CD4-positive, CD25-positive, alpha-beta regulatory T cell (primary cell): Measurements from ENCODE around the gene NAP1L1. TPM values are rescaled to one million over a fixed set of nuclear protein-coding genes. Genes with fewer than 3 reads are reported as not detected.

Source experiments
- ATAC-seq, 2 donors: fragments of 150-1000 bp; cut with Tn5 transposase; one replicate each; pipeline ENCODE4 v1.10.0; 2021; ENCODE audit warnings: low read depth in 2 of 2, moderate number of reproducible peaks in 2 of 2, moderate library complexity in 1 of 2
- DNase-seq, 3 donors: peaks; one replicate each; pipeline versions ENCODE4 v3.0.0 to v3.0.0-alpha.2; 2012 to 2022; ENCODE audit warnings: mixed read lengths in 1 of 3
- H3K27ac ChIP-seq: one replicate; pipeline ENCODE4 v1.7.0; 2013; ENCODE audit warnings: mild to moderate bottlenecking, low read length; ENCODE audit not compliant: insufficient read depth, poor library complexity, severe bottlenecking
- H3K27me3 ChIP-seq: one replicate; pipeline ENCODE4 v1.7.0; 2013; ENCODE audit warnings: low read length; ENCODE audit not compliant: control insufficient read depth, insufficient read depth
- H3K36me3 ChIP-seq: one replicate; pipeline ENCODE4 v1.7.0; 2013; ENCODE audit warnings: mild to moderate bottlenecking, low read length, moderate library complexity; ENCODE audit not compliant: control insufficient read depth, insufficient read depth
- H3K4me1 ChIP-seq: 2 replicates; pipeline ENCODE4 v1.7.0; 2013; ENCODE audit warnings: mild to moderate bottlenecking, low read length; ENCODE audit not compliant: insufficient read depth, control insufficient read depth, poor library complexity, severe bottlenecking
- H3K4me3 ChIP-seq: one replicate; pipeline ENCODE4 v1.7.0; 2013; ENCODE audit warnings: low read depth, mild to moderate bottlenecking, low read length, moderate library complexity
- H3K9me3 ChIP-seq, 2 experiments: 1 replicate in 1 of 2; 2 replicates in 1 of 2; pipeline ENCODE4 v1.7.0; 2013; ENCODE audit warnings: low read length in 2 of 2, mild to moderate bottlenecking in 1 of 2, moderate library complexity in 1 of 2; ENCODE audit not compliant: control insufficient read depth in 2 of 2
- H3K27ac Mint-ChIP-seq, 3 donors: one replicate each; pipeline ENCODE4 v1.8.0; 2020 to 2022; ENCODE audit warnings: mild to moderate bottlenecking in 3 of 3, mixed read lengths in 3 of 3, moderate library complexity in 2 of 3
- H3K27me3 Mint-ChIP-seq: one replicate; pipeline ENCODE4 v1.8.0; 2022; ENCODE audit warnings: mild to moderate bottlenecking, mixed read lengths
- H3K36me3 Mint-ChIP-seq: one replicate; pipeline ENCODE4 v1.8.0; 2020; ENCODE audit warnings: mixed read lengths
- H3K4me1 Mint-ChIP-seq, 4 donors: one replicate each; pipeline ENCODE4 v1.8.0; 2020 to 2022; ENCODE audit warnings: mixed read lengths in 4 of 4, mild to moderate bottlenecking in 1 of 4
- H3K4me3 Mint-ChIP-seq, 4 donors: one replicate each; pipeline ENCODE4 v1.8.0; 2020 to 2022; ENCODE audit warnings: mild to moderate bottlenecking in 4 of 4, mixed read lengths in 4 of 4, moderate library complexity in 3 of 4
- H3K9me3 Mint-ChIP-seq, 7 donors: one replicate each; pipeline ENCODE4 v1.8.0; 2020 to 2022; ENCODE audit warnings: mixed read lengths in 7 of 7, mild to moderate bottlenecking in 3 of 7, moderate library complexity in 2 of 7
- polyA plus RNA-seq, 4 donors: library from polyadenylated mRNA; unstranded; fragments of 300-500 nt; fragmentation: Illumina TruSeq; gene quantifications; one replicate each; pipeline ENCODE4 v1.2.3, GENCODE V29; 2021
- total RNA-seq: library from RNA; stranded (reverse); gene quantifications from one replicate; pipeline ENCODE4 v1.2.3, GENCODE V29; 2022

The NAP1L1 gene
- total and polyA plus RNA-seq, 5 donors from 2014 or later: 173 to 592 (median 215) TPM

DNA sequence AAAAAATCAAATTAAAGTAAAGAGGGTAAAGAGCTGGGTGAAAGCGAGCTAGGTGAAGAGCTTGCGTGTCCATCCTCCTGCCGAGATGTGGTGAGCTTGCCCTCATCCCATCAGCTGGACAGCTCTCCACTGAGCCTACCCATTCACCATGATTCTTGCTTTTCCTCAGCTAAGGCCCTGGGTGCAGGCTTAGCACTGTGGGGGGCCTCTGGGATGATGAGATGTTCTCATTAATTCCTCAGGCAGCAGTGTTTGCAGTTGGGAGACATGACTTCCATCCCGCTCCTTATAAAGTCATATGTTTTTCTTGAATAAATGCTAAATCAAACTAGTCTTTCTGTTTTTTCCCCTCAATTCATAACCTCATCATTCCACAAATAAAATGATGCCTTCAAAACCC is 70.9 kb downstream of the NAP1L1 start:
- H3K27ac Mint-ChIP-seq: no peak overlapping the region
- no peaks in the 10 kb centered on the region for H3K9me3 Mint-ChIP-seq
- no peak overlapping the region for H3K27ac ChIP-seq
- no peaks in the 10 kb centered on the region for H3K9me3 ChIP-seq
- no peaks in the 10 kb centered on the region for H3K27me3 ChIP-seq
- H3K4me1 Mint-ChIP-seq: peaks cover 0 to 4% (median 1%) of the 10 kb centered on the region in 4 donors
- DNase-seq (no peak), ATAC-seq (no peak)
- no peak overlapping the region for H3K4me3 ChIP-seq
- H3K36me3 ChIP-seq: no peaks in the 10 kb centered on the region
- H3K36me3 Mint-ChIP-seq: no peaks in the 10 kb centered on the region
- no peak overlapping the region for H3K4me3 Mint-ChIP-seq
- H3K27me3 Mint-ChIP-seq: no peaks in the 10 kb centered on the region
- H3K4me1 ChIP-seq: no peaks in the 10 kb centered on the region

DNA sequence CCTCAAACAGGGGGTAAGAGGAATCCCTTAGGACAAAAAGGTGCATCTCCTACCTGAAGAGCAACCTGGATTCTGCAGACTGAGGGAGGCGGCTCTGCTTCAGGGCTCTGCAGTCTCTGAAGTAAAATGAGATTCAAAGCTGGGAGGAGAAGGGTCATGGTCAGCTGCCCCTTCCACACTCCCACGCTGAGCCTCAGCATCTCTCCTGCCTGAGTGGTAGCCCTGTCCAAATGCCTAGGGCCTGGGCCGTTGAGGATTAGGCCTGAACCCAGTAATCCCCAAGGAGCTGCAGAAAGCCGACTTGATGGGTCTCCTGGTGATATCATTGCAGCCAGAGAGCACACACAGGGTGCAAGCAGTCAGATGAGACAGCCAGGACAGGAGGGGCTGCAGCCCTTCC is 71.8 kb downstream of the NAP1L1 start:
- Mint-ChIP-seq H3K27me3 (no peaks in the 10 kb centered on the region), H3K9me3 (no peaks in the 10 kb centered on the region), H3K36me3 (no peaks in the 10 kb centered on the region), H3K4me3 (no peak overlapping the region), H3K4me1 (peaks cover 0 to 4% (median 0%) of the 10 kb centered on the region in 4 donors), H3K27ac (peak overlapping the region in 1 of 3 donors; percentile 87)
- Histone ChIP-seq H3K27me3 (no peaks in the 10 kb centered on the region), H3K36me3 (no peaks in the 10 kb centered on the region), H3K9me3 (no peaks in the 10 kb centered on the region), H3K27ac (no peak overlapping the region), H3K4me3 (no peak overlapping the region), H3K4me1 (no peaks in the 10 kb centered on the region)
- ATAC-seq: no peak
- DNase-seq: no peak

DNA sequence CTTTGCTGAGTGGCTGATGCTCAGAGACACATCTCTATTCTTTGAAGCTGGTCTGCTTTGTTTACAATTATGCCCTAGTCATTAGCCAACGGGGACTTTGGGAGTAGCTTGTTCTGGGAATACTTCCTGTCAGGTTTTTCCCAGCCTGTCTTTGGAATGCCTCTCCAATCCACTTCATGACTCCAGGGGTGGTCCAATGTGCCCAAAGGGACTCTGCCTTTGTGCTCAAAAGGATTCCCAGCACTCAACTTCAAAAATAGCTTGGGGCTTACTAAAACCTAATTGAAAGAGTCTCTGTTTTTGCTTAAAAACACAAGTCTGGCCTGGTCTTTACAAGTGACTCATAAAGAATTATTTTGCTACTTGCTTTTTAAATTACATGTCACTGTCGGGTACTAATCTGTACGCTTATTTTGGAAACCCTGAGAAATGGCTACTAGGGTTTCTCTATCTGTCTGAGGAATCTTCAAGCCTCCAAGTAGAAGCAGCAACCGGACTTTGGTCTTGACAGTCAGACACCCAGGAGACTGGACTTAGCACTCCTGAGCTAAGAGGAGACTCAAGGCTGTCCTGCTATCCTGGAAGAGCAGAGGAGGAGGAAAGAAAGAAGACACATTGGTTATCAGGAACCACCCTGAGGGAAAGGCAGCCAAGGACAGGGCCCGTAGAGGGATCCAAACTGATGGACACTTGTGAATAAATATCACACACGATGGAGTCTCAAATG is 73.6 kb downstream of the NAP1L1 start:
- ATAC-seq (no peak), DNase-seq (no peak)
- no peak overlapping the region for H3K27ac Mint-ChIP-seq
- H3K36me3 Mint-ChIP-seq: no peaks in the 10 kb centered on the region
- no peaks in the 10 kb centered on the region for H3K4me1 ChIP-seq
- H3K36me3 ChIP-seq: no peaks in the 10 kb centered on the region
- H3K4me3 ChIP-seq: no peak overlapping the region
- H3K27me3 Mint-ChIP-seq: no peaks in the 10 kb centered on the region
- peaks cover 0 to 4% (median 0%) of the 10 kb centered on the region in 4 donors for H3K4me1 Mint-ChIP-seq
- no peaks in the 10 kb centered on the region for H3K27me3 ChIP-seq
- H3K9me3 ChIP-seq: no peaks in the 10 kb centered on the region
- no peaks in the 10 kb centered on the region for H3K9me3 Mint-ChIP-seq
- H3K4me3 Mint-ChIP-seq: no peak overlapping the region
- H3K27ac ChIP-seq: no peak overlapping the region

GRCh38 chr12:76008428-76008827 is 76.1 kb downstream of the NAP1L1 start:
- ATAC-seq (no peak), DNase-seq (no peak)
- Mint-ChIP-seq H3K4me1 (peaks cover 0 to 4% (median 0%) of the 10 kb centered on the region in 4 donors), H3K4me3 (no peak overlapping the region), H3K9me3 (peaks cover 0 to 2% (median 0%) of the 10 kb centered on the region in 7 donors), H3K36me3 (no peaks in the 10 kb centered on the region), H3K27ac (no peak overlapping the region), H3K27me3 (no peaks in the 10 kb centered on the region)
- no peaks in the 10 kb centered on the region for H3K27me3 ChIP-seq
- H3K27ac ChIP-seq: no peak overlapping the region
- no peaks in the 10 kb centered on the region for H3K9me3 ChIP-seq
- no peak overlapping the region for H3K4me3 ChIP-seq
- no peaks in the 10 kb centered on the region for H3K36me3 ChIP-seq
- H3K4me1 ChIP-seq: no peaks in the 10 kb centered on the region

- Histone ChIP-seq H3K4me3 (no peak overlapping the region), H3K27me3 (no peaks in the 10 kb centered on the region), H3K36me3 (no peaks in the 10 kb centered on the region), H3K27ac (no peak overlapping the region), H3K4me1 (no peaks in the 10 kb centered on the region), H3K9me3 (no peaks in the 10 kb centered on the region)
- Mint-ChIP-seq H3K27me3 (no peaks in the 10 kb centered on the region), H3K4me3 (no peak overlapping the region), H3K36me3 (no peaks in the 10 kb centered on the region), H3K27ac (no peak overlapping the region), H3K4me1 (peaks cover 0 to 4% (median 0%) of the 10 kb centered on the region in 4 donors), H3K9me3 (peaks cover 0 to 2% (median 0%) of the 10 kb centered on the region in 7 donors)
- no peak for DNase-seq
- no peak for ATAC-seq
Measured at GRCh38 chr12:76007640-76008039, 76.8 kb downstream of the NAP1L1 start.

DNA sequence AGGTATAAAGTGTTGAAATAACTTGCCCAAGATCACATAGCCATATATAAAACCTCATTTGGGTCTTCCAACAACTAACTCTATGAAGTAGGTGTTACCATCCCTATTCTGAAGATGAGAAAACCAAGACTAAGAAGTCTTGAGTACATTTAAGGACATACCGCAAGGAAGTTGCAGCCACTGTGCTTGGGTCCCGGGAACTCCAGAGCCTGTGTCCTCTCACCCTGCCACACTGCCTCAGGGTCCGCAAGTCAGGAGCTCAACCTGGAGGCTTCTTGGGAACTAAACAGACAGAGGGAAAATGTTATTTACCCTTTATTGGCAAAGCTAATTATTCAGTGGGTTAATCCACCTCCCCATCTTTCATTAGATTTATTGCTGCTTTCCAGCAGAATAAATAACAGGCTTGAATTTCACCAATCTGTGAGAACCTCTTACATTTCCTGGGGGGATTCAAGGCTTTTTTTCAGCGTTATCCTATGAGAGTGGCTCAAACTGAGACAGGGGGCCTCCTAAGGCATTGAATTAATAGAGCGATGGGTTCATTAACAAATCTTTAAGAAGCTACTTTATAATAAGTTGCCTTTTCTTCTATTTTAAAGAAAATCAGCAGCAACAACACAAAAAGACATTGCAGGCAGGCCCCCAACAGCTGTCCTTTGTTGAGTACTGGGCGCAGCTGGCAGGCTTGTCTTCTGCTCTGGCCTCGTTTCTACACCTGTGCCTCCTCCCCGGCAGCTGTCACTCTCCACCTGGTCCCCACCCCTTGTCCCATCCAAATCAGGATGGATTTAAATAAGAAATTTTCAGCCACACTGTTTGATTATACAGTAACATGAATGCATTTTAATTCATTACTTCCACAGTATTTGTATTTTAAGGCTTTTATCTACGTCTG is 78.2 kb downstream of the NAP1L1 start:
- H3K9me3 ChIP-seq: no peaks in the 10 kb centered on the region
- Mint-ChIP-seq H3K27me3 (no peaks in the 10 kb centered on the region), H3K9me3 (peaks cover 0 to 2% (median 0%) of the 10 kb centered on the region in 7 donors), H3K27ac (no peak overlapping the region), H3K36me3 (no peaks in the 10 kb centered on the region), H3K4me3 (no peak overlapping the region), H3K4me1 (peaks cover 0 to 4% (median 0%) of the 10 kb centered on the region in 4 donors)
- no peak for DNase-seq
- no peaks in the 10 kb centered on the region for H3K4me1 ChIP-seq
- H3K27me3 ChIP-seq: no peaks in the 10 kb centered on the region
- no peak overlapping the region for H3K27ac ChIP-seq
- no peak overlapping the region for H3K4me3 ChIP-seq
- no peaks in the 10 kb centered on the region for H3K36me3 ChIP-seq
- no peak for ATAC-seq

- no peaks in the 10 kb centered on the region for H3K4me1 ChIP-seq
- no peak overlapping the region for H3K27ac ChIP-seq
- no peaks in the 10 kb centered on the region for H3K36me3 ChIP-seq
- H3K27me3 ChIP-seq: no peaks in the 10 kb centered on the region
- ATAC-seq (no peak), DNase-seq (no peak)
- H3K4me3 Mint-ChIP-seq: no peak overlapping the region
- no peaks in the 10 kb centered on the region for H3K9me3 ChIP-seq
- no peaks in the 10 kb centered on the region for H3K36me3 Mint-ChIP-seq
- H3K4me1 Mint-ChIP-seq: peaks cover 0 to 4% (median 0%) of the 10 kb centered on the region in 4 donors
- H3K9me3 Mint-ChIP-seq: peaks cover 0 to 2% (median 0%) of the 10 kb centered on the region in 7 donors
- no peak overlapping the region for H3K27ac Mint-ChIP-seq
- H3K27me3 Mint-ChIP-seq: no peaks in the 10 kb centered on the region
- H3K4me3 ChIP-seq: no peak overlapping the region
Measured at GRCh38 chr12:76003355-76003638, 81.2 kb downstream of the NAP1L1 start.
